A549 (cell line): ENCODE results near the gene DNHD1.

Source experiments
- CEBPB ChIP-seq, 2 experiments: fragments of >200 bp in 1 of 2; sonication (Bioruptor Twin) in 1 of 2; formaldehyde crosslinking in 1 of 2; IDR thresholded peaks; 2 replicates each; pipeline ENCODE4 v1.6.1; 2012 to 2016
- EP300 ChIP-seq, 2 experiments: fragments of >200 bp; sonication (Bioruptor Twin); formaldehyde crosslinking; IDR thresholded peaks; 2 replicates in 1 of 2; 3 replicates in 1 of 2; pipeline ENCODE4 v1.6.1; 2016 to 2017
- HOXA7 ChIP-seq: fragments of 250-450 bp; sonication (Bioruptor Pico); IDR thresholded peaks from 2 replicates; pipeline ENCODE4 v1.5.0; 2020; ENCODE audit warnings: mild to moderate bottlenecking, moderate library complexity
- MAZ ChIP-seq: fragments of 150-350 bp; IDR thresholded peaks from 2 replicates; pipeline ENCODE4 v1.6.1; 2014; ENCODE audit warnings: antibody characterized with exemption, low read depth, low read length, borderline replicate concordance
- POLR2A ChIP-seq: IDR thresholded peaks from 2 replicates; pipeline ENCODE4 v1.6.1; 2012; ENCODE audit warnings: mild to moderate bottlenecking, low read length
- RCOR1 ChIP-seq: fragments of 150-350 bp; IDR thresholded peaks from 2 replicates; pipeline ENCODE4 v1.6.1; 2014; ENCODE audit warnings: antibody characterized with exemption, low read length, low read depth
- TF ChIP-seq, protein P1 (sequence below): fragments of >200 bp; sonication (Bioruptor Twin); formaldehyde crosslinking; IDR thresholded peaks from 3 replicates; pipeline ENCODE4 v1.5.1; 2016

DNA sequence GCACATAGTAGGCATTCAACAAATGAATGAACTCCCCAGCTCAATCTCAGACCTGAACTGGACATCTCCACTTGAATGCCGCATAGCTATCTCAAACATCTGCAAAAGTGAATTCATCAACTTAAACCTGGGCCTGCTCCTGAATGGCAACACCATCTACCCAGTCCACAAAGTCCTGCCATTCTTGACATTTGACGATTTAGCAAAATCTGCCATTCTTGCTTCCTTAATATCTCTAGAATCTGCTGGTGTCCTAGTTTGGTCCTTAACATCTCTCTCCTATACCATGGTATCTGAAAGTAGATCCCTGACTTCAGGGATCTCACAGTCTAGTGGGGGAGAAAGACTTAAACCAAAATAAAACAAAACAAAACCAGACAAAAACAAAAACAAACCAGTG is 43.9 kb upstream of the DNHD1 start:
- TF ChIP-seq POLR2A: no peak
- TF ChIP-seq HOXA7 (CRISPR knock-in tag): no peak
- TF ChIP-seq, protein P1, sequence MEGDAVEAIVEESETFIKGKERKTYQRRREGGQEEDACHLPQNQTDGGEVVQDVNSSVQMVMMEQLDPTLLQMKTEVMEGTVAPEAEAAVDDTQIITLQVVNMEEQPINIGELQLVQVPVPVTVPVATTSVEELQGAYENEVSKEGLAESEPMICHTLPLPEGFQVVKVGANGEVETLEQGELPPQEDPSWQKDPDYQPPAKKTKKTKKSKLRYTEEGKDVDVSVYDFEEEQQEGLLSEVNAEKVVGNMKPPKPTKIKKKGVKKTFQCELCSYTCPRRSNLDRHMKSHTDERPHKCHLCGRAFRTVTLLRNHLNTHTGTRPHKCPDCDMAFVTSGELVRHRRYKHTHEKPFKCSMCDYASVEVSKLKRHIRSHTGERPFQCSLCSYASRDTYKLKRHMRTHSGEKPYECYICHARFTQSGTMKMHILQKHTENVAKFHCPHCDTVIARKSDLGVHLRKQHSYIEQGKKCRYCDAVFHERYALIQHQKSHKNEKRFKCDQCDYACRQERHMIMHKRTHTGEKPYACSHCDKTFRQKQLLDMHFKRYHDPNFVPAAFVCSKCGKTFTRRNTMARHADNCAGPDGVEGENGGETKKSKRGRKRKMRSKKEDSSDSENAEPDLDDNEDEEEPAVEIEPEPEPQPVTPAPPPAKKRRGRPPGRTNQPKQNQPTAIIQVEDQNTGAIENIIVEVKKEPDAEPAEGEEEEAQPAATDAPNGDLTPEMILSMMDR: no peak
- no peak for TF ChIP-seq CEBPB (IDR thresholded peaks at IDR 0.05)
- TF ChIP-seq MAZ: no peak
- no peak for TF ChIP-seq EP300 (IDR thresholded peaks at IDR 0.05)
- no peak for TF ChIP-seq RCOR1
